Activated CD8-positive, alpha-beta memory T cell treated with anti-CD3 and anti-CD28 coated beads for 4 hours (primary cell): ENCODE results near the gene FDXR.

Source experiments
- DNase-seq, 2 donors: peaks; one replicate each; pipeline ENCODE4 v3.0.0-alpha.2; 2020; ENCODE audit warnings: low read depth in 2 of 2

Gene FDXR

GRCh38 chr17:74857191-74857590 is 15.6 kb downstream of the FDXR start:
- DNase-seq = no peak

GRCh38 chr17:74856112-74856511 is 16.7 kb downstream of the FDXR start:
- no peak for DNase-seq

GRCh38 chr17:74855323-74855722 is 17.5 kb downstream of the FDXR start:
- DNase-seq = no peak

DNA sequence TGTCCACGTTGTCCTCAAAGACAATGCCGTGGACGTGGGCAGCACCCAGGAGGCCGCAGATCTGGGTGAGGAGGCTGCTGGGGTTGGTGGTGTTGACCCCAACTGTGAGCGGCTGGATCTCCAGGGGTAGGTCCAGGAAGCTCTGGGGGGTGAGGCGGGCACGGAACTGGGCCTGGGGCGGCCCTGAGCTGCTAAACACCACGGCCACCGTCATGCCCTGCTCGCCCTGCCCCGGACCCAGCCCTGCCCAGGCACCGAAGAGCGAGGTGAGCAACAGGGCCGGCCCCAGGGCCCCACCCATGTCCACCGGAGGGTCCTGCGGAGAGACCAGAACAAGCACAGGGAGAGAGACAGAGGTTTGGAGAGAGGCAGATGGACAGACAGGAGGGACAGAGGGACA is 18.0 kb downstream of the FDXR start:
- DNase-seq = no peak

DNA sequence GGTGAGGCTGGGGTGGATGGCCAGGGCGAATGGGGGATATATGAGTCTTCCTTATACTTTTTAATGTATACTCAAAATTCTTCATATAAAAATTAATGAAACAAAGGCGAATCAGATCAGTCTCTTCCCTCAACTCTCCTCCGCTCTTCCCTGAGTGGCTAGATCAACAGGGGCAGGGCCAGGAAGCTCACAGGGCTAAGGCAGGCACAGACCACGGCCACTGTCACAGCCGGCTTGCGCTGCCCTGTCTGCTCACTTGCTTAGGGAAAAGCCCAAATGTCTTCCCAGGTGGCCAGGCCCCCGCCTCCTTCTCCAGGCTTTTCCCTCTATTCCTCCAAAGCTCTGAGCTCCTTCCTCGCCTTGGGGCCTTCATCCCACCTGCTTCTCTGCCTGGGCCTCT is 19.1 kb downstream of the FDXR start:
- DNase-seq = no peak

DNA sequence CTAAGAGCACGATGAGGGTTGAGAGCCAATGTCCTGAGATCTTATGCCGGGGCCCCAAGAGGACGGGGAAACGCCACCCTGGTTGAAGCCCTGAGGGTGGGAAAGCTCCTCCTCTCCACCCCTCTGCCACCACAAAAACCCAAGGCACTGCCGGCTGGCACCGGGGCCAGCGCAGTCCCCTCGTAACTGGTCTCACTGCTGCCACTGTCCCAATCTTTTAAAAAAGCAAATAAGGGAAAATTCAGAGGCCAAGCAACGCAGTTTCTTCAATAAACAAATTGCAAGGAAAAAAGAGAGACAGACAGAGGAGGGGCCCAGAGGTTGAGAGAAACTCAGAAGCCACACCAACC is 19.8 kb downstream of the FDXR start:
- DNase-seq = no peak

DNA sequence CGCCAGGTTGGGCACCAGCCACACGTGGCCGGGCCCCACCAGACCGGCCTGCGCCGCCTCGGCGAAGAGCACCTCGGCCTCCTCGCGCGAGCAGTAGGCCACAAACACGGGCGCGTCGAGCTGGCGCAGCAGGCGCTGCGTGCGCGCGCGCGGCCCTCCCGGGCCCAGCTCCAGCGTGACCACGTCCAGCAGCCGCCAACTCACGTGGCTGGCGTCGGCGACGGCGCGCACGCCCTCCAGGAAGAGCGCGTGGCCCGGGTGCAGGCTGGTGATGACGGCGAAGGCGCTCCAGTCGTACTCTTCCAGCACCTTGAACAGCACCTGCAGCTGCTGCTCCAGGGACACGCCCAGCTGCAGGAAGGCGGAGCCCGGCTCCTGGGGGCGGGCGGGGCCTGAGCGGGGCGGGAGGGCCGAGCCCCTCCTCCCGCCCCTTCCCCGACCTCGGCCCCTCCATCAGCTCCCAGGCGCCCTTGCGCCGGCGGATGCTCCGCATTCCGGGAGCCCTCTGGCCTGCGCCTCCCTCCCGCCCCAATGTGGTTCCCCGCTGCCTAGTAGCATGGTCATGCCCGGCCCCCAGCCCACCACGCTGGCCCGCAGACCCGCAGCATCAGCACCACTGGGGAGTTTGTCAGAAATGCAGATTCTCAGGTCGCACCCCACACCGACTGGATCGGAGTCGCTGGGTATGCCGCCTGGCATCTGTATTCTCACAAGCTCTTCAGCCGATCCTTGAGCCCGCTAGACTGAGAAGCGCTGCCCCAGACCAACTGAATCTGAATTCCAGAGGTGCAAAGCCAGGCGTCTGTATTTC is 20.4 kb downstream of the FDXR start:
- no peak for DNase-seq

GRCh38 chr17:74851612-74852236 is 21.1 kb downstream of the FDXR start:
- DNase-seq = no peak

DNA sequence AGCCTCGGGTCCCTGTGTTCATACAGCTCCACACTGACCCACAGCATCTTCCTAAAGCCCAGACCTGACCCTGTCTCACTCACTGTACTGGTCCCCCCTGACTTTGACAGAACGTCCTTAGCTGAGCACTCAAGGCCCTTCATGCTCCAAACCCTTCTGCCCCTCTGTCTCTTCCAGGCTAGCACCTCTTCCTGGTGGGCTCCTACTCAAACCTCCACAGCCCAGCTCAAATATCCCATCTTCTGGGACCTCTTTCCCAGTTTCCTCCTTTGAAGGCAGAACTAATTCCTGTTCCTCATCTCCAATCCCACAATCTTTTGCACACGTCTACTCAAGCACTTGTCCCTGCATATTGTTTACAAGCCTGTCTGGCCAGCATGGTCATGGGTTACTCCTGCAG is 21.9 kb downstream of the FDXR start:
- no peak for DNase-seq

GRCh38 chr17:74850310-74850709 is 22.5 kb downstream of the FDXR start:
- no peak for DNase-seq

GRCh38 chr17:74848656-74849399 is 24.0 kb downstream of the FDXR start:
- DNase-seq = no peak

DNA sequence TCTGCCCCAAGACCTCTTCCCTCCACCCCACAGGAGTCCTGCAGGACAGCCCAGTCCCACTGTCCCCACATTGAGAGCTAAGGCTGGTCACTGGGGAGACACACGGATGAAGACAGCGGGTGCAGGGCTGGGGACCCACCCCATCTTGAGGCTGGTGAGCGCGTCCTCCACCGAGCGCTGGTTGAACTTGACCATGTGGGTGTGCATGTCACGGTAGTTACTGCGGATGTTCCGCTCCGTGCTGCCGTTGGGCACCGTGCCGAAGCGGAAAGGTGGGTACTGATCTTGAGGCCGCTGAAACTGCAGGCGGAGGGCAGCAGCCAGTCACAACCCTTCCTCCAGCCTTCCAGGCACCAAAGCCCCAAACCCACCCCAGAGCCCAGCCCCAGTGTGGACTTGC is 26.2 kb downstream of the FDXR start:
- DNase-seq = no peak

GRCh38 chr17:74843352-74843627 is 29.5 kb downstream of the FDXR start:
- no peak for DNase-seq

DNA sequence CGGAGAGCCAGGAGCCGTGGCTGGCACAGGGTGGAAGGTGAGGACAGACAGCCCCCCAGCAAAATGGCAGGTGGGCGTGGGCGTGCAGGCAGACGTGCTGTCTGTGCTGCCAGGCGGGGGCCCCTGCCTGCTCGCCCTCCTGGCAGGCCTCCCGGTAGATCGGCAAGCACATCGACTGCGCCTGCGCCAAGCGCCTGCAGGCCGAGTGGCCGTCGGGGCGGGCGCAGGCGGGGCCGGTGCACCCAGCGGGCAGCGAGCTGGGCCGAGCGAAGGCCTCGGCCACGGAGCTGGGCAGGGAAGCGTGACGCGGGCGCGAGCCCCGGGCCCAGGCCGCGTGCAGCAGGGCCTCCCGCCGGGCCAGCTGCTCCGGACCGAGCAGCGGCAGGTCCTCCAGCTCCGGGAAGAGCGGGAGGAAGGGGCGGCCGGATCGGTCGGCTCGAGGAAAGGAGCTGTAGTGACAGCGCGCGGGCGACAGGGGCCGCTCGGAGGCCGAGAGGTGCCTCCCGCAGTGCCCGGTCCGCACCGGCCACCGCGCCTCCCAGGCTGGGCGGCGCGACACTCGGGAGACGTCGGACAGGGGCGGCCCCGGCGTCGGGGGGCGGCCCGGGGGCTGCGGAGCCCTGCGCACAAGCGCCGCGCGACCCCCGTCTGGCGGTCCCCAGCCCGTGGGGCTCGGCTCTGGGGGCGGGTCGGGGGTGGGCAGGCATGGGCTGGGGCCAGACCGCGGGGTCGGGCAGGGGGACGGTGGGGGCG is 30.0 kb downstream of the FDXR start:
- DNase-seq = no peak

GRCh38 chr17:74842146-74842598 is 30.6 kb downstream of the FDXR start:
- no peak for DNase-seq

DNA sequence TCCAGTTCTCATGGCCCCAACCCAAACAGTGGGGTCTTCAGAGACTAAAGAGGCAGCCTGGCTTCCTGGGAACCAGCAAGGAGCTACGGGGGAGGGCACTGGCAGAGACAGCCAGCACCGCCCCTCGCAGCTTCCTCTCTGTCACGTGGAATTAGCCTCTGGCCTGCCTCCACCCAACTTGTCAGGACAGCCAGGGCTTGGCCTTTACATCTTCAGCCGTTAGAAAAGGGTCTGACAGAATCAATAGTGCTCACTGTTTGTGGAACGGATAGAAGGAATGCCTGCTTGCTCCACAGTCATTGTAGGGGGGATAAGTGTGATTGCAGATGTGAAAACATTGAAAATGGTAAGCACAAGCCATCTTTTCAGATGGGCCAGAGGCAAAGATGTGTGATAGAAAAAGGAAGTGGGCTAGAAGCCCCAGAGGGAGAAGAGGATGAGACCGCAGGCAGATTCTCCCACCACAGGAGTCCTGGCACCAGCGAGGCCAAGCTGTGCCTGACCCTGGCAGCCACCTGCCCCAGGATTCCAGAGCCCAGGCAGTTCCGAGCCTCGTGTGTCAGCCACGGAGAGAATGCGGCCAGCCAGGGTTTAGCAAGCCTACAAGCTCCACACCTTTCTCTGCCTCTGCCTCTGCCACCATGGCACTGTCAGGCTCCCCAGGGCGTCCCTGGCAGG is 31.7 kb downstream of the FDXR start:
- DNase-seq = no peak

DNA sequence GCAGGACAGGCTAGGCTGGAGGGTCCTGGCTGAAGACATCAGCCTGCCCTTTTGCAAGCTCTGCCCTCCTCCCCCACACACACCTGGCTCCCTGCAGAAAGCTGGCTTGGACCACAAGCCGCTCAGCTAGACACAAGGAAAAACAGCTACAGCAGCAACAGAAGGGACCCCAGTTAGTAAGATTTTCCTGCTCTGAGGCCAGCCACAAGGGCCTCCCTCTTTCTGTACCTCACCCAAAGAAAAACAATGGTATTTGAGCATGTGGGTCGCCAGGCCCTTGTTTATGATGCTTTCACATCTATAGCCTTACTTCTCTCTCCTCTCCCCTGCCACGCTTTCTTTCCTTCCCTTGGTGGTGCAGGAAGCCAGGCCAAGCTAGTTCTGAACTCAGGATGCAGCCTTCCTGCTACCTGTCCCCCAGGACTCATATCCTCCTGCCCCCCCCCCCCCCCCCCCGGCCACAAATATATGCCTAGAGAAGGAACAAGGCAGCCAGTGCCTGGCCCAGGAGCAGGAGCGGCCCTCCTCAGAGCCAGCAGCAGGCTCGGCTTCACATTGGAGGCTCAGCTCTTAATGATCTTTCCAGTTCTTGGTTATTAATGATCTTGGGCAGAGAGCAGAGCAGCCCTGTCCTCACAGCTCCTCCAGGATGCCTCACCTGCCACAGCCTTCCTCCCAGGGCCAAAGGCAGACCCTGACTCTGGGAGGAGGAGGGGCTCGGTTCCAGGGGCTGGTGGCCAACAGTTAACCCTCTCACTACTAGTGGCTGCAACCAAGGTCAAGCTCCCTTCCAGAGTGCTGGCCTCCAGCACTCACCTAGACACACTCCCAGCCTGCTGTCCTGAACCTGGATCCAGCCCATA is 32.6 kb downstream of the FDXR start:
- no peak for DNase-seq

- no peak for DNase-seq
Measured at GRCh38 chr17:74838274-74838673, 34.5 kb downstream of the FDXR start.

GRCh38 chr17:74836691-74837467 is 35.9 kb downstream of the FDXR start:
- no peak for DNase-seq

DNA sequence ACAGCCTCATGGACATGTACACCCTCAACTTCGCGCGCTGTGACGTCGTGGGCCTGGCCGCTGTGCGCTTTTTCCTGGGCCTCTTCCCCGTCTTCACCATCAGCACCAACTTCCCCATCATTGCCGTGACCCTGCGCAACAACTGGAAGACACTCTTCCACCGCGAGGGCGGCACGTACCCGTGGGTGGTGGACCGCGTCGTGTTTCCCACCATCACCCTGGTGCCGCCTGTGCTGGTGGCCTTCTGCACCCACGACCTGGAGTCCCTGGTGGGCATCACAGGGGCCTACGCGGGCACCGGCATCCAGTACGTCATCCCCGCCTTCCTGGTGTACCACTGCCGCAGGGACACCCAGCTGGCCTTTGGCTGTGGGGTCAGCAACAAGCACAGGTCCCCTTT is 36.6 kb downstream of the FDXR start:
- no peak for DNase-seq
